IMR-90 (cell line): Measurements from ENCODE around the gene TTC21A. TPM values are rescaled to one million over a fixed set of nuclear protein-coding genes. Genes with fewer than 3 reads are reported as not detected.

Experiments
- ATAC-seq: fragments of 200-7000 bp; cut with Tn5 transposase; 2 replicates; pipeline ENCODE4 v1.9.1; 2020; ENCODE audit warnings: low read depth, mild to moderate bottlenecking, moderate library complexity
- BruUV-seq: library from RNA; stranded (reverse); fragments of 400-500 nt; replicated peaks from 2 replicates; lab custom pipeline; 2021; lab: Mats Ljungman, UMichigan
- CTCF ChIA-PET: fragments of 300-600 bp; formaldehyde crosslinking; extraction: SDS; loops from one replicate; lab custom pipeline; 2021; ENCODE audit warnings: antibody characterized with exemption; lab: Yijun Ruan, JAX
- POLR2A ChIA-PET: fragments of 300-600 bp; sonication (Branson Sonifier 250); formaldehyde crosslinking; loops from one replicate; lab custom pipeline; 2022; ENCODE audit warnings: antibody characterized with exemption; ENCODE audit not compliant: unreplicated experiment; lab: Charles Lee
- DNase-seq: peaks from one replicate; pipeline ENCODE4 v3.0.0; 2013
- H2AFZ ChIP-seq: replicated peaks from 2 replicates; pipeline ENCODE3; 2013; ENCODE audit warnings: low read length, mild to moderate bottlenecking; ENCODE audit not compliant: poor library complexity
- H2AK5ac ChIP-seq: 2 replicates; pipeline ENCODE4 v1.6.1; 2013; ENCODE audit warnings: low read depth, low read length, inconsistent platforms
- H2AK9ac ChIP-seq: replicated peaks from 2 replicates; pipeline ENCODE3; 2013; ENCODE audit warnings: mild to moderate bottlenecking, low read depth, low read length, moderate library complexity; ENCODE audit not compliant: poor library complexity
- H2BK120ac ChIP-seq: 2 replicates; pipeline ENCODE4 v1.6.1; 2013; ENCODE audit warnings: low read depth, low read length, inconsistent platforms
- H2BK15ac ChIP-seq: 3 replicates; pipeline ENCODE4 v1.6.1; 2013; ENCODE audit warnings: low read depth, low read length, inconsistent platforms
- H2BK20ac ChIP-seq: 2 replicates; pipeline ENCODE4 v1.6.1; 2013; ENCODE audit warnings: low read depth, mild to moderate bottlenecking, inconsistent platforms, low read length, moderate library complexity
- H2BK5ac ChIP-seq: 2 replicates; pipeline ENCODE4 v1.6.1; 2013; ENCODE audit warnings: mild to moderate bottlenecking, low read depth, low read length, inconsistent platforms; ENCODE audit not compliant: poor library complexity, severe bottlenecking
- H3K14ac ChIP-seq: replicated peaks from 2 replicates; pipeline ENCODE4 v1.6.1; 2013; ENCODE audit warnings: low read depth, low read length, inconsistent platforms
- H3K18ac ChIP-seq: 2 replicates; pipeline ENCODE4 v1.6.1; 2013; ENCODE audit warnings: low read depth, low read length, control low read depth
- H3K23ac ChIP-seq: 2 replicates; pipeline ENCODE4 v1.6.1; 2013; ENCODE audit warnings: low read depth, low read length, inconsistent platforms
- H3K27ac ChIP-seq: 2 replicates; pipeline ENCODE4 v1.5.1; 2013; ENCODE audit warnings: mild to moderate bottlenecking, control low read depth, low read length; ENCODE audit not compliant: insufficient read depth
- H3K27me3 ChIP-seq: 2 replicates; pipeline ENCODE4 v1.6.1; 2013; ENCODE audit warnings: low read length; ENCODE audit not compliant: control insufficient read depth, insufficient read depth
- H3K36me3 ChIP-seq: 2 replicates; pipeline ENCODE4 v1.6.1; 2013; ENCODE audit warnings: low read length, mixed read lengths; ENCODE audit not compliant: control insufficient read depth, insufficient read depth
- H3K4ac ChIP-seq: 2 replicates; pipeline ENCODE4 v1.6.1; 2013; ENCODE audit warnings: low read depth, low read length, inconsistent platforms
- H3K4me1 ChIP-seq: 2 replicates; pipeline ENCODE4 v1.6.1; 2013; ENCODE audit warnings: low read length, mixed read lengths; ENCODE audit not compliant: control insufficient read depth, insufficient read depth
- H3K4me2 ChIP-seq: 2 replicates; pipeline ENCODE4 v1.6.1; 2013; ENCODE audit warnings: low read depth, mild to moderate bottlenecking, control low read depth, low read length, moderate library complexity
- H3K4me3 ChIP-seq: 2 replicates; pipeline ENCODE4 v1.5.1; 2013; ENCODE audit warnings: low read depth, mild to moderate bottlenecking, control low read depth, low read length, moderate library complexity; ENCODE audit not compliant: insufficient read depth
- H3K56ac ChIP-seq: 2 replicates; pipeline ENCODE4 v1.6.1; 2013; ENCODE audit warnings: low read length, inconsistent platforms; ENCODE audit not compliant: insufficient read depth; ENCODE audit errors: extremely low read depth
- H3K79me1 ChIP-seq, 2 experiments: 2 replicates each; pipeline ENCODE4 v1.6.1; 2013; ENCODE audit warnings: low read length in 2 of 2, inconsistent platforms in 1 of 2, low read depth in 1 of 2
- H3K9ac ChIP-seq: 2 replicates; pipeline ENCODE4 v1.6.1; 2013; ENCODE audit warnings: low read depth, low read length, control low read depth
- H3K9me1 ChIP-seq: 2 replicates; pipeline ENCODE4 v1.6.1; 2013; ENCODE audit warnings: low read length, inconsistent platforms; ENCODE audit not compliant: insufficient read depth
- H3K9me3 ChIP-seq: 2 replicates; pipeline ENCODE4 v1.6.1; 2013; ENCODE audit warnings: low read length; ENCODE audit not compliant: control insufficient read depth, insufficient read depth
- H4K20me1 ChIP-seq: 2 replicates; pipeline ENCODE4 v1.6.1; 2013; ENCODE audit warnings: low read length, inconsistent platforms; ENCODE audit not compliant: insufficient read depth
- H4K5ac ChIP-seq: 2 replicates; pipeline ENCODE4 v1.6.1; 2013; ENCODE audit warnings: mild to moderate bottlenecking, low read depth, low read length, control low read depth
- H4K8ac ChIP-seq, 2 experiments: 2 replicates each; pipeline ENCODE4 v1.6.1; 2013; ENCODE audit warnings: low read depth in 2 of 2, low read length in 2 of 2, control low read depth in 1 of 2, inconsistent platforms in 1 of 2
- H4K91ac ChIP-seq: 2 replicates; pipeline ENCODE4 v1.6.1; 2013; ENCODE audit warnings: low read depth, low read length, inconsistent platforms; ENCODE audit not compliant: insufficient read depth
- FOS ChIP-seq: fragments of 150-350 bp; IDR thresholded peaks from 2 replicates; pipeline ENCODE4 v1.6.1; 2016; ENCODE audit warnings: low read depth, low read length
- MAFK ChIP-seq: IDR thresholded peaks from 2 replicates; pipeline ENCODE4 v1.6.1; 2012; ENCODE audit warnings: low read depth, low read length, improper control_type of control experiment
- WGBS, 2 experiments: methylation state at CpG; one replicate each; pipeline versions ENCODE4 v1.1.5 to v1.1.7; 2013; ENCODE audit warnings: missing lambda C conversion rate in 2 of 2; ENCODE audit not compliant: insufficient read length in 1 of 2; ENCODE audit errors: extremely low coverage in 2 of 2; 5-methylcytosine and 5-hydroxymethylcytosine counted together
- dilution Hi-C: fragments of 300-500 bp; cut with HindIII; formaldehyde crosslinking; loops from one replicate; pipeline ENCODE4 v1.14.3; 2018; ENCODE audit warnings: low sequenced_read_pairs; ENCODE audit not compliant: unreplicated experiment
- in situ Hi-C: fragments of 300-500 bp; cut with MboI; formaldehyde crosslinking; loops from 3 replicates; pipeline ENCODE4 v1.14.3; 2019; ENCODE audit warnings: low sequenced_read_pairs, inconsistent platforms, mixed read lengths
- intact Hi-C: fragments of 100-400 bp; cut with micrococcal nuclease; formaldehyde crosslinking; loops from 2 replicates; pipeline ENCODE4 v1.10.0; 2022
- polyA plus RNA-seq, 3 experiments: library from polyadenylated mRNA; depleted of rRNA; stranded (reverse); fragments of >200 nt; gene quantifications; 2 replicates each; pipeline ENCODE4 v1.2.3, GENCODE V29; 2012; ENCODE audit warnings: low replicate concordance in 1 of 3
- total RNA-seq: library from RNA; depleted of rRNA; stranded (reverse); fragments of >200 nt; gene quantifications from 2 replicates; pipeline ENCODE4 v1.2.3, GENCODE V29; 2012

TTC21A gene
- total and polyA plus RNA-seq, 2 of the 4 experiments (the other 2 are of a cell fraction), result 0.90 to 1.8 TPM

DNA sequence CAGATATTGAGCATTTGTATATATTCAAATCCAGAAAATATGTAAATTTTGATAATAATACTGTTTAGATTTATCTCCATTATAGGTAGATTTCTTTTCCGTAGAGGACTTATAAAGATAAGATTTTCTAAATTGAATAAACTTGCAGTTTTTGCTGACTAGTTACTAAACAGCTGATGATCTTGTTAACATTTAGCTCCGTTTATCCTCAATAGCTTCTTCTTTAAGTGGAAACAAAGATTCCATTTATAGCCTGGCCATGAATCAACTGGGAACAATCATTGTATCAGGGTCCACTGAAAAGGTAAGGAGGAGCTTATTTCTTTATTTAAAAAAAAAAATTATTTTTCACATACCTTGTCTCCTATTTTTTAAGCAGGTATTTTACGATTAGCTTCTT is 38.9 kb upstream of the TTC21A start:
- intact Hi-C loops, result no loop called here
- Histone ChIP-seq H3K23ac (no peak overlapping the region), H3K4me1 (peaks cover 2% of the 10 kb centered on the region; the same call in 1 of the 2 replicates), H3K56ac (no peak overlapping the region), H4K20me1 (peaks cover 4% of the 10 kb centered on the region; the same call in 1 of the 2 replicates), H3K14ac (no peak overlapping the region), H4K5ac (no peak overlapping the region), H3K27ac (no peak overlapping the region), H3K9ac (no peak overlapping the region), H3K79me1 (peaks cover 8 to 11% of the 10 kb centered on the region in 2 experiments; a peak in 3 of 4 replicates), H3K27me3 (no peaks in the 10 kb centered on the region), H3K4me2 (no peak overlapping the region), H3K18ac (no peak overlapping the region), H3K4ac (no peak overlapping the region), H4K91ac (no peak overlapping the region), H3K36me3 (peaks cover 12% of the 10 kb centered on the region), H2BK20ac (no peak overlapping the region), H2BK15ac (no peak overlapping the region), H2AFZ (no peak overlapping the region), H3K9me1 (no peaks in the 10 kb centered on the region), H2AK9ac (no peak overlapping the region), H3K9me3 (no peaks in the 10 kb centered on the region), H2BK5ac (no peak overlapping the region), H2BK120ac (no peak overlapping the region), H2AK5ac (no peak overlapping the region), H4K8ac (no peak overlapping the region), H3K4me3 (no peak overlapping the region)
- WGBS, 2 experiments, result no CpG with 5 or more reads among the region's 3 CpGs
- DNase-seq, result no peak
- ATAC-seq, result no peak
- dilution Hi-C loops, result no loop called here
- in situ Hi-C loops, result no loop called here
- ChIA-PET POLR2A (no interaction called here), CTCF (no interaction called here)
- no TSS peak for BruUV-seq
- TF ChIP-seq FOS (no peak), MAFK (peak; percentile 33; the same call in 1 of the 2 replicates)
